CD14-positive monocyte (primary cell): Measurements from ENCODE around the gene JSRP1. TPM values are rescaled to one million over a fixed set of nuclear protein-coding genes. Genes with fewer than 3 reads are reported as not detected.

Source experiments
- DNase-seq, 3 donors: peaks; one replicate each; pipeline ENCODE4 v3.0.0-alpha.2; 2011 to 2022
- H2AFZ ChIP-seq: 2 replicates; pipeline ENCODE4 v1.6.0; 2012; ENCODE audit warnings: mild to moderate bottlenecking, low read depth, low read length, inconsistent platforms; ENCODE audit not compliant: insufficient read depth, poor library complexity, severe bottlenecking
- H3K27ac ChIP-seq, 2 donors: 1 replicate in 1 of 2; 2 replicates in 1 of 2; pipeline ENCODE4 v1.5.1; 2012 to 2013; ENCODE audit warnings: low read length in 2 of 2, control low read depth in 1 of 2, inconsistent platforms in 1 of 2, low read depth in 1 of 2, mild to moderate bottlenecking in 1 of 2
- H3K27me3 ChIP-seq, 2 donors: one replicate each; pipeline versions ENCODE4 v1.6.0 to v1.6.1; 2011 to 2013; ENCODE audit warnings: low read length in 2 of 2; ENCODE audit not compliant: control insufficient read depth in 2 of 2, insufficient read depth in 2 of 2
- H3K36me3 ChIP-seq, 2 donors: replicated peaks in 1 of 2; 1 replicate in 1 of 2; 2 replicates in 1 of 2; pipeline versions ENCODE4 v1.5.1 to v1.6.1; 2012 to 2013; ENCODE audit warnings: low read length in 2 of 2, control low read depth in 1 of 2, inconsistent platforms in 1 of 2, mild to moderate bottlenecking in 1 of 2; ENCODE audit not compliant: insufficient read depth in 2 of 2, control insufficient read depth in 1 of 2
- H3K4me1 ChIP-seq, 2 donors: 1 replicate in 1 of 2; 2 replicates in 1 of 2; pipeline versions ENCODE4 v1.5.1 to v1.6.1; 2012 to 2013; ENCODE audit warnings: low read length in 2 of 2, control low read depth in 1 of 2, inconsistent platforms in 1 of 2, mild to moderate bottlenecking in 1 of 2, moderate library complexity in 1 of 2; ENCODE audit not compliant: insufficient read depth in 2 of 2, control insufficient read depth in 1 of 2
- H3K4me2 ChIP-seq: replicated peaks from 2 replicates; pipeline ENCODE3; 2012; ENCODE audit warnings: low read length, moderate library complexity, mild to moderate bottlenecking; ENCODE audit not compliant: poor library complexity, severe bottlenecking; ENCODE audit errors: extremely low read depth
- H3K4me3 ChIP-seq, 3 experiments: fragments of 200-600 bp in 1 of 3; sonication (generic) in 1 of 3; replicated peaks in 1 of 3; 1 replicate in 2 of 3; 2 replicates in 1 of 3; pipeline ENCODE4 v1.5.1; 2011 to 2013; ENCODE audit warnings: low read length in 3 of 3, mild to moderate bottlenecking in 3 of 3, control low read depth in 2 of 3, low read depth in 2 of 3, inconsistent platforms in 1 of 3, moderate library complexity in 1 of 3
- H3K79me2 ChIP-seq: 2 replicates; pipeline ENCODE4 v1.6.0; 2012; ENCODE audit warnings: mild to moderate bottlenecking, control low read depth, inconsistent platforms, low read length, moderate library complexity; ENCODE audit not compliant: insufficient read depth
- H3K9ac ChIP-seq: 2 replicates; pipeline ENCODE4 v1.6.0; 2017; ENCODE audit warnings: low read length, mild to moderate bottlenecking; ENCODE audit not compliant: insufficient read depth, poor library complexity, severe bottlenecking
- H3K9me3 ChIP-seq, 2 donors: replicated peaks in 1 of 2; 1 replicate in 1 of 2; 2 replicates in 1 of 2; pipeline versions ENCODE4 v1.5.1 to v1.6.1; 2012 to 2013; ENCODE audit warnings: low read length in 2 of 2, control low read depth in 1 of 2; ENCODE audit not compliant: control insufficient read depth in 1 of 2, insufficient read depth in 1 of 2
- H4K20me1 ChIP-seq: 2 replicates; pipeline ENCODE4 v1.6.0; 2012; ENCODE audit warnings: mild to moderate bottlenecking, low read length, control low read depth, moderate library complexity; ENCODE audit not compliant: insufficient read depth
- H3K27ac Mint-ChIP-seq, 7 donors: one replicate each; pipeline ENCODE4 v1.8.0; 2020; ENCODE audit warnings: mild to moderate bottlenecking in 7 of 7, mixed read lengths in 7 of 7, moderate library complexity in 6 of 7, inconsistent platforms in 2 of 7
- H3K27me3 Mint-ChIP-seq, 3 donors: one replicate each; pipeline ENCODE4 v1.8.0; 2021 to 2022; ENCODE audit warnings: low read depth in 3 of 3, mild to moderate bottlenecking in 3 of 3, mixed read lengths in 3 of 3, moderate library complexity in 3 of 3, inconsistent platforms in 1 of 3
- H3K36me3 Mint-ChIP-seq, 2 donors: one replicate each; pipeline ENCODE4 v1.8.0; 2020; ENCODE audit warnings: mixed read lengths in 2 of 2, inconsistent platforms in 1 of 2, mild to moderate bottlenecking in 1 of 2
- H3K4me1 Mint-ChIP-seq: one replicate; pipeline ENCODE4 v1.8.0; 2020; ENCODE audit warnings: mild to moderate bottlenecking, mixed read lengths
- H3K4me3 Mint-ChIP-seq, 2 donors: one replicate each; pipeline ENCODE4 v1.8.0; 2020; ENCODE audit warnings: mild to moderate bottlenecking in 2 of 2, mixed read lengths in 2 of 2, moderate library complexity in 1 of 2
- H3K9me3 Mint-ChIP-seq, 7 donors: one replicate each; pipeline ENCODE4 v1.8.0; 2020 to 2022; ENCODE audit warnings: mixed read lengths in 7 of 7, mild to moderate bottlenecking in 6 of 7, moderate library complexity in 6 of 7, inconsistent platforms in 2 of 7
- CTCF ChIP-seq: fragments of 200-600 bp; IDR thresholded peaks from one replicate; pipeline ENCODE4 v1.8.0; 2022; ENCODE audit warnings: antibody characterized with exemption, mild to moderate bottlenecking
- WGBS: methylation state at CpG from one replicate; pipeline ENCODE4 v1.1.5; 2013; ENCODE audit warnings: missing lambda C conversion rate; ENCODE audit not compliant: insufficient coverage; 5-methylcytosine and 5-hydroxymethylcytosine counted together
- intact Hi-C, 2 donors: fragments of 100-400 bp; cut with micrococcal nuclease; formaldehyde crosslinking; loops; one replicate each; pipeline versions ENCODE4 v1.15.0 to v1.15.1; 2023
- polyA plus RNA-seq, 3 donors: library from polyadenylated mRNA; depleted of rRNA in 1 of 3; unstranded in 2 of 3; stranded (reverse) in 1 of 3; fragments of 300-500 nt in 2 of 3; fragments of >200 nt in 1 of 3; fragmentation: Illumina TruSeq in 2 of 3; gene quantifications; 1 replicate in 2 of 3; 2 replicates in 1 of 3; pipeline ENCODE4 v1.2.3, GENCODE V29; 2012 to 2021

The JSRP1 gene
- polyA plus RNA-seq, 3 donors, result 0.38 to 0.50 TPM; not detected in 1

- no peak overlapping the region for H2AFZ ChIP-seq
- peaks cover 0 to 12% of the 10 kb centered on the region in 2 donors for H3K9me3 ChIP-seq
- H3K4me1 ChIP-seq, result peaks cover 27 to 36% of the 10 kb centered on the region in 2 donors
- 93% methylated on average over 9 of the region's 21 CpGs for WGBS
- peaks cover 30 to 52% (median 33%) of the 10 kb centered on the region in 3 donors for H3K27me3 Mint-ChIP-seq
- peaks cover 17% of the 10 kb centered on the region for H3K79me2 ChIP-seq
- H3K4me3 Mint-ChIP-seq, result no peak overlapping the region
- no peak overlapping the region for H3K27ac ChIP-seq
- peaks cover 16% of the 10 kb centered on the region for H3K4me1 Mint-ChIP-seq
- H3K9ac ChIP-seq, result no peak overlapping the region
- DNase-seq, result no peak
- peaks cover 13 to 40% of the 10 kb centered on the region in 2 donors for H3K27me3 ChIP-seq
- intact Hi-C loops, result no loop called here
- peaks cover 55 to 56% of the 10 kb centered on the region in 2 donors for H3K36me3 ChIP-seq
- peaks cover 91% of the 10 kb centered on the region for H4K20me1 ChIP-seq
- H3K4me3 ChIP-seq, result no peak overlapping the region
- TF ChIP-seq CTCF, result no peak
- H3K4me2 ChIP-seq, result no peak overlapping the region
- H3K36me3 Mint-ChIP-seq, result peaks cover 35 to 54% of the 10 kb centered on the region in 2 donors
- H3K9me3 Mint-ChIP-seq, result peaks cover 0 to 8% (median 0%) of the 10 kb centered on the region in 7 donors
- no peak overlapping the region for H3K27ac Mint-ChIP-seq
These were observed 7.8 kb downstream of the JSRP1 start for GRCh38 chr19:2248136-2249009.

- H3K27ac Mint-ChIP-seq, result no peak overlapping the region
- H3K4me3 Mint-ChIP-seq, result no peak overlapping the region
- H3K27me3 Mint-ChIP-seq, result peaks cover 22 to 44% (median 25%) of the 10 kb centered on the region in 3 donors
- H3K9ac ChIP-seq, result no peak overlapping the region
- peaks cover 8% of the 10 kb centered on the region for H3K4me1 Mint-ChIP-seq
- peaks cover 19 to 28% of the 10 kb centered on the region in 2 donors for H3K4me1 ChIP-seq
- H3K36me3 ChIP-seq, result peaks cover 60 to 64% of the 10 kb centered on the region in 2 donors
- TF ChIP-seq CTCF, result no peak
- no peak overlapping the region for H3K4me2 ChIP-seq
- H3K9me3 ChIP-seq, result peaks cover 0 to 10% of the 10 kb centered on the region in 2 donors
- H3K79me2 ChIP-seq, result peaks cover 25% of the 10 kb centered on the region
- no peak for DNase-seq
- H3K27me3 ChIP-seq, result peaks cover 13 to 32% of the 10 kb centered on the region in 2 donors
- H3K36me3 Mint-ChIP-seq, result peaks cover 37 to 61% of the 10 kb centered on the region in 2 donors
- no peak overlapping the region for H3K4me3 ChIP-seq
- peaks cover 91% of the 10 kb centered on the region for H4K20me1 ChIP-seq
- H2AFZ ChIP-seq, result no peak overlapping the region
- no peak overlapping the region for H3K27ac ChIP-seq
- intact Hi-C loops, result no loop called here
- 92% methylated on average over 16 of the region's 28 CpGs for WGBS
- H3K9me3 Mint-ChIP-seq, result peaks cover 0 to 8% (median 0%) of the 10 kb centered on the region in 7 donors
These were observed 8.7 kb downstream of the JSRP1 start for GRCh38 chr19:2247433-2248101.
